Measurements from ENCODE around the gene CDHR2. TPM values are rescaled to one million over a fixed set of nuclear protein-coding genes. Genes with fewer than 3 reads are reported as not detected.

CDHR2 gene
- total and polyA plus RNA-seq, 2 experiments from 2014 or later = not detected

DNA sequence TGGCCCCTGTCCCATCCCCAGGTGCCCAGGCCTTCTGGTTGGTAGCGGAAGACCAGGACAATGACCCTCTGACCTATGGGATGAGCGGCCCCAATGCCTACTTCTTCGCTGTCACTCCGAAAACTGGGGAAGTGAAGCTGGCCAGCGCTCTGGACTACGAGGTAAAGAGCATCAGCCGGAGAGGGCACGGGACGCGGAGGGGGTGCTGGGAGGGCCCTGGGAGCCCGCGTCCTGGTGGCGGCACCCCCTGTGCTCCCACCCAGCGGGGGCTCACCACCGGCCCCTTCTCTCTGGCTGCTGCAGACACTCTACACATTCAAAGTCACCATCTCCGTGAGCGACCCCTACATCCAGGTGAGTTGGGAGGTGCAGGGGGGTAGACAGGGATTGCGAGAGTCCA is 19.5 kb downstream of the CDHR2 start:
- in situ Hi-C loops (cut with MboI) = no loop called here
- H2AFZ ChIP-seq = no peak overlapping the region
- no peak for DNase-seq
- H3K9me3 ChIP-seq (ENCODE audit: low read depth) = no peaks in the 10 kb centered on the region
- no peak overlapping the region for H3K4me2 ChIP-seq (ENCODE audit: unreplicated experiment)
- H3K4me1 ChIP-seq (ENCODE audit: insufficient read depth) = no peaks in the 10 kb centered on the region
- H3K36me3 ChIP-seq (ENCODE audit: low read depth) = no peaks in the 10 kb centered on the region
- TF ChIP-seq EZH2phosphoT487 (IDR thresholded peaks at IDR 0.05; ENCODE audit: insufficient read depth, low read depth) (no peak), EZH2 (IDR thresholded peaks at IDR 0.05; ENCODE audit: insufficient read depth, poor library complexity, severe bottlenecking) (no peak)
- no peak overlapping the region for H3K4me3 ChIP-seq
- no peaks in the 10 kb centered on the region for H3F3A ChIP-seq (ENCODE audit: insufficient read depth)
- H3K79me2 ChIP-seq (ENCODE audit: insufficient read depth) = no peaks in the 10 kb centered on the region
- WGBS, 2 experiments (ENCODE audit: low coverage in 1 of 2, low lambda C conversion rate in 2 of 2, missing lambda C conversion rate in 2 of 2) = 69 to 73% methylated on average over 18 of the region's 18 CpGs
- no peaks in the 10 kb centered on the region for H3K9me2 ChIP-seq (ENCODE audit: insufficient read depth)
- no peaks in the 10 kb centered on the region; the same call in 1 of the 2 replicates for H3K27me3 ChIP-seq (replicated peaks; ENCODE audit: insufficient read depth)
- no peaks in the 10 kb centered on the region for H4K20me1 ChIP-seq (ENCODE audit: insufficient read depth)
- no peak overlapping the region for H3K27ac ChIP-seq
- no peak overlapping the region for H3K9ac ChIP-seq

DNA sequence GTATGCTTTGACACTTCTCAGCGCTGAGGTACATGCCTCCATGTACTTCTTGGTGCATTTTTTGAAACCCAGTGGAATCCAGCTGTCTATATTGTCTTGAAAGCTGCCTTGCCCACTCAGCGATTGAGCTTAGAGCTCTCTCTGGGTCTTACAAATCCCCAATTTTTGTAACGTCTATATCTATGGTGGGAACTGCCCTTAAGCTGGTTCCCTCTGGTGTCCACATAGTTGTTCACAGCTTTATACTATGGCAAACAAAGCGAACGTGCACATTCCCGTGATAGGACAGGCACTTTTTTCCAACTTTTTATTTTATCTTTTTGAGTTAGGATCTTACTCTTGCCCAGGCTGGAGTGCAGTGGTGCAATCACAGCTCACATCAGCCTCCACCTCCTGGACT is 20.9 kb downstream of the CDHR2 start:
- Histone ChIP-seq H3F3A (ENCODE audit: insufficient read depth) (no peaks in the 10 kb centered on the region), H3K36me3 (ENCODE audit: low read depth) (no peaks in the 10 kb centered on the region), H3K4me2 (ENCODE audit: unreplicated experiment) (no peak overlapping the region), H3K9ac (no peak overlapping the region), H3K79me2 (ENCODE audit: insufficient read depth) (no peaks in the 10 kb centered on the region), H2AFZ (no peak overlapping the region), H3K27ac (no peak overlapping the region), H4K20me1 (ENCODE audit: insufficient read depth) (no peaks in the 10 kb centered on the region), H3K4me3 (no peak overlapping the region), H3K9me3 (ENCODE audit: low read depth) (no peaks in the 10 kb centered on the region), H3K27me3 (replicated peaks; ENCODE audit: insufficient read depth) (no peaks in the 10 kb centered on the region; the same call in 1 of the 2 replicates), H3K4me1 (ENCODE audit: insufficient read depth) (no peaks in the 10 kb centered on the region), H3K9me2 (ENCODE audit: insufficient read depth) (no peaks in the 10 kb centered on the region)
- in situ Hi-C loops (cut with MboI) = no loop called here
- 54 to 55% methylated on average over 6 of the region's 6 CpGs for WGBS, 2 experiments (ENCODE audit: low coverage in 1 of 2, low lambda C conversion rate in 2 of 2, missing lambda C conversion rate in 2 of 2)
- peak; percentile 31 for DNase-seq
- TF ChIP-seq EZH2 (IDR thresholded peaks at IDR 0.05; ENCODE audit: insufficient read depth, poor library complexity, severe bottlenecking) (no peak), EZH2phosphoT487 (IDR thresholded peaks at IDR 0.05; ENCODE audit: insufficient read depth, low read depth) (no peak)

DNA sequence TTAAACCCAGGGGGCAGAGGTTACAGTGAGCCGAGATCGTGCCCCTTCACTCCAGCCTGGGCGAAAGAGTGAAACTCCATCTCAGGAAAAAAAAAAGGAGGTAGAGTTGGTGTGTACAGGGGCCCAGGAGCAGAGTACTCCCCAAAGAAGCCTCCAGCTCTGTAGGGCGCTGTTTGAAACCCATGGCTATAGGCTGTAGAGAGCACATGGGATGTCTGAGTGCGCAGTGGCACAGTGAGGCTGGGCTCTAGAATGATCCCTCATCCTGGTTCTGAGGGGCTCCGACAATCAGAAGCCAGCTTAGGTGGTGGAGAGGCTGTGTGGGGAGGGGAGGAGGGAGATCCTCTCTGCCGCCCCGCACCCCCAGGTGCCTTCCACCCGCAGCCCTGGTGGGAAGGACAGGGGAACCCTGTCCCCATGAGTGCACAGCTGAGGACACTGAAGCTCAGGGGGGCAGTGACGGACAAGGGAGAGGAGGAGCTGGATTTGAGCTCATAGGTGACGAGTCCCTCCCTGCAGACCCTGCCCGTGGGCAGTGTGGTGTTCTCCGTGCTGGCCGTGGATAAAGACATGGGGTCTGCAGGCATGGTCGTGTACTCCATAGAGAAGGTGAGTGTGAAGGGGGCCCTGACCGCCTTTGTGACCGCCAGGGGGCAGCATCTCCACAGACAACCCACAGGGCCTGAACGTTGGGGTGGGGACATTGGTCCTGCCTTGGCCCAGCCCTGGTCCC is 24.6 kb downstream of the CDHR2 start:
- Histone ChIP-seq H3K36me3 (ENCODE audit: low read depth) (no peaks in the 10 kb centered on the region), H2AFZ (no peak overlapping the region), H3K4me3 (no peak overlapping the region), H3K4me2 (ENCODE audit: unreplicated experiment) (no peak overlapping the region), H3K27me3 (replicated peaks; ENCODE audit: insufficient read depth) (no peaks in the 10 kb centered on the region; the same call in 1 of the 2 replicates), H3K9me2 (ENCODE audit: insufficient read depth) (no peaks in the 10 kb centered on the region), H3K9me3 (ENCODE audit: low read depth) (no peaks in the 10 kb centered on the region), H3K27ac (no peak overlapping the region), H4K20me1 (ENCODE audit: insufficient read depth) (no peaks in the 10 kb centered on the region), H3F3A (ENCODE audit: insufficient read depth) (no peaks in the 10 kb centered on the region), H3K9ac (no peak overlapping the region), H3K79me2 (ENCODE audit: insufficient read depth) (no peaks in the 10 kb centered on the region), H3K4me1 (ENCODE audit: insufficient read depth) (no peaks in the 10 kb centered on the region)
- in situ Hi-C loops (cut with MboI) = no loop called here
- DNase-seq = peak; percentile 52
- 32 to 39% methylated on average over 15 to 18 of the region's 18 CpGs for WGBS, 2 experiments (ENCODE audit: low coverage in 1 of 2, low lambda C conversion rate in 2 of 2, missing lambda C conversion rate in 2 of 2)
- TF ChIP-seq EZH2 (IDR thresholded peaks at IDR 0.05; ENCODE audit: insufficient read depth, poor library complexity, severe bottlenecking) (no peak), EZH2phosphoT487 (IDR thresholded peaks at IDR 0.05; ENCODE audit: insufficient read depth, low read depth) (no peak)

DNA sequence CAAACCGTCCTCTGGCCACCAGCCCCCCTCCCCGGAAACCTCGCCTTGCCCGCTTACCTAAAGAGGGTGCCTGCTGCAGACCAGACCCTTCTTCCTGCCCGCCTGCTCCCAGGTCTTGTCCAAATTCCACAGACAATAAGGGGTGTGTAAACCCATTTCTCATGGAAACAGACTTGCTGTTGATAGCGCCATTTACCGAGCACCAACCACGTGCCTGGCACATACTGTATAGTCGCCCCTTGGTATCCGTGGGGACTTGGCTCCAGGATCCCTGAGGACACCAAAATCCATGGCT is 25.1 kb downstream of the CDHR2 start:
- 39 to 41% methylated on average over 10 of the region's 10 CpGs for WGBS, 2 experiments (ENCODE audit: low coverage in 1 of 2, low lambda C conversion rate in 2 of 2, missing lambda C conversion rate in 2 of 2)
- no peak for TF ChIP-seq EZH2 (IDR thresholded peaks at IDR 0.05; ENCODE audit: insufficient read depth, poor library complexity, severe bottlenecking)
- no peak for TF ChIP-seq EZH2phosphoT487 (IDR thresholded peaks at IDR 0.05; ENCODE audit: insufficient read depth, low read depth)
- Histone ChIP-seq H3K4me3 (no peak overlapping the region), H3K9ac (no peak overlapping the region), H3K4me1 (ENCODE audit: insufficient read depth) (no peaks in the 10 kb centered on the region), H3F3A (ENCODE audit: insufficient read depth) (no peaks in the 10 kb centered on the region), H2AFZ (no peak overlapping the region), H4K20me1 (ENCODE audit: insufficient read depth) (no peaks in the 10 kb centered on the region), H3K27me3 (replicated peaks; ENCODE audit: insufficient read depth) (no peaks in the 10 kb centered on the region; the same call in 1 of the 2 replicates), H3K9me3 (ENCODE audit: low read depth) (no peaks in the 10 kb centered on the region), H3K36me3 (ENCODE audit: low read depth) (no peaks in the 10 kb centered on the region), H3K9me2 (ENCODE audit: insufficient read depth) (no peaks in the 10 kb centered on the region), H3K27ac (no peak overlapping the region), H3K4me2 (ENCODE audit: unreplicated experiment) (no peak overlapping the region), H3K79me2 (ENCODE audit: insufficient read depth) (no peaks in the 10 kb centered on the region)
- in situ Hi-C loops (cut with MboI) = no loop called here
- no peak for DNase-seq
